Mesodermal cell (in vitro differentiated cells): Measurements from ENCODE around the gene SLC39A5. TPM values are rescaled to one million over a fixed set of nuclear protein-coding genes. Genes with fewer than 3 reads are reported as not detected.
A peak's percentile ranks its signal among the peaks of the same experiment; 100 is the strongest.

Source experiments
- H3K27ac ChIP-seq: 2 replicates; pipeline ENCODE4 v1.7.0; 2013; ENCODE audit warnings: mild to moderate bottlenecking, low read depth, low read length, moderate library complexity; ENCODE audit not compliant: severe bottlenecking
- H3K36me3 ChIP-seq: 2 replicates; pipeline ENCODE4 v1.7.1; 2013; ENCODE audit warnings: mild to moderate bottlenecking, low read length, moderate library complexity; ENCODE audit not compliant: control insufficient read depth, insufficient read depth
- H3K4me1 ChIP-seq: one replicate; pipeline ENCODE4 v1.7.1; 2013; ENCODE audit warnings: mild to moderate bottlenecking, low read length; ENCODE audit not compliant: insufficient read depth, control insufficient read depth, poor library complexity, severe bottlenecking
- H3K4me3 ChIP-seq: 2 replicates; pipeline ENCODE4 v1.7.0; 2013; ENCODE audit warnings: low read length, control low read depth, mild to moderate bottlenecking; ENCODE audit not compliant: insufficient read depth, poor library complexity, severe bottlenecking; ENCODE audit errors: extremely low read depth
- H3K9me3 ChIP-seq: 2 replicates; pipeline ENCODE4 v1.7.1; 2013; ENCODE audit warnings: mild to moderate bottlenecking, low read length, moderate library complexity; ENCODE audit not compliant: control insufficient read depth
- WGBS, 2 experiments: methylation state at CpG; one replicate each; pipeline ENCODE4 v1.1.5; 2013; ENCODE audit warnings: missing lambda C conversion rate in 2 of 2; ENCODE audit not compliant: insufficient coverage in 2 of 2; 5-methylcytosine and 5-hydroxymethylcytosine counted together
- polyA plus RNA-seq, 2 experiments: library from polyadenylated mRNA; stranded (reverse); fragments of 50-300 nt; gene quantifications; one replicate each; pipeline ENCODE4 v1.2.3, GENCODE V29; 2013

Gene SLC39A5, protein sequence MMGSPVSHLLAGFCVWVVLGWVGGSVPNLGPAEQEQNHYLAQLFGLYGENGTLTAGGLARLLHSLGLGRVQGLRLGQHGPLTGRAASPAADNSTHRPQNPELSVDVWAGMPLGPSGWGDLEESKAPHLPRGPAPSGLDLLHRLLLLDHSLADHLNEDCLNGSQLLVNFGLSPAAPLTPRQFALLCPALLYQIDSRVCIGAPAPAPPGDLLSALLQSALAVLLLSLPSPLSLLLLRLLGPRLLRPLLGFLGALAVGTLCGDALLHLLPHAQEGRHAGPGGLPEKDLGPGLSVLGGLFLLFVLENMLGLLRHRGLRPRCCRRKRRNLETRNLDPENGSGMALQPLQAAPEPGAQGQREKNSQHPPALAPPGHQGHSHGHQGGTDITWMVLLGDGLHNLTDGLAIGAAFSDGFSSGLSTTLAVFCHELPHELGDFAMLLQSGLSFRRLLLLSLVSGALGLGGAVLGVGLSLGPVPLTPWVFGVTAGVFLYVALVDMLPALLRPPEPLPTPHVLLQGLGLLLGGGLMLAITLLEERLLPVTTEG
- 0.33 TPM for polyA plus RNA-seq (2013, experiment 1 of 2)
- polyA plus RNA-seq (2013, experiment 2 of 2) = not detected

DNA sequence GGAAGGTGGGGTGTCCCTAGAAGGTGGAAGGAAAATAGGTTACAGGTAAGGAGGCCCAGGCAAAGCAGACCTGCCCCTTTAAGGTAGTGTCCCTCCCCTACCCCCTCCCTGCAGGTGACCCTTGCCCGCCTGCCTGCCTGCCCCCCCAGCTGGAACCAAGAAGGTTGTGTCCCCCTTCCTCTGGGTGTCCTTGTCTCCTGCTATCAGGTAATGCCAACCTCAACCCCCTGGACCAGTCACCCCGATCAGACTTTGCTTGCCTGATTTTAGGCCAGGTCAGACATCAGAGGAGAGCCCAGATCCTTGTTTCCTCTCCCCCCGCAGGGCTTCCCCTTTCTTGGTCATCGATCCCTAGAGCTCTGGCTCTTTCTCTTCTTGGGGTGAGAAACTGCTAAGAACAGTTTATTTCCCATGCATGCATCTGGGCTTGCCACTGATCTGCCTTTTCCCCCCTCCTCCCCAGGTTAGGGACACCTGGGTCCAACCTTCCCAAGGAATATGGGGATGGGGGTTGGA, at the start of gene SLC39A5:
Gene SLC39A5 (plus strand): TSS at position 136 of the 516 bp plus-strand sequence. CDS start 1,224 bp downstream, outside the sequence.
- peaks cover 3% of the 10 kb centered on the region for H3K4me1 ChIP-seq
- no peaks in the 10 kb centered on the region for H3K36me3 ChIP-seq
- 87 to 94% methylated on average over 2 to 3 of the region's 4 CpGs for WGBS, 2 experiments
- no peak within 1 kb of the TSS for H3K4me3 ChIP-seq
- H3K27ac ChIP-seq = no peak within 1 kb of the TSS
- H3K9me3 ChIP-seq = no peaks in the 10 kb centered on the region

DNA sequence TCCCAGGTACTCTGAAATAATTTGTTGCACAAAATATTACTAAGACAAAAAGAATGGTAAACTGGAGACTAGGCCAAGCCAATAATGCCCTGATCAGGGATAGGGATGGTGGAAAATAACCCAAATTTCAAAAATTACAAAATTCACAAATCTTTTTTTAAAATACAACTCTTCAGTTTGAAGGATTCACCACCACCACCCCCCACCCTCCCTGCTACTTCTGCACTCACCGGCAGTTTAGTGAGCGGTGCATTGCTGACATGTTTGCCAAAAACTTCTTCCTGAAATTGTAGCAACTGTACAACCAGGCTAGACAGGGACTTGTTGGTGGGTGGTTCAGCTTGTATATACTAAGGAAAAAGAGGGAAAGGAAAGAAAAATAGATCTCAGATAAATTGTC, 42.9 kb upstream of the SLC39A5 start:
- 100% methylated on average over 2 of the region's 2 CpGs; no CpG with 5 or more reads in 1 of the 2 experiments for WGBS, 2 experiments
- no peak overlapping the region for H3K4me3 ChIP-seq
- peaks cover 10% of the 10 kb centered on the region for H3K4me1 ChIP-seq
- peaks cover 55% of the 10 kb centered on the region for H3K36me3 ChIP-seq
- no peaks in the 10 kb centered on the region for H3K9me3 ChIP-seq
- H3K27ac ChIP-seq = no peak overlapping the region

DNA sequence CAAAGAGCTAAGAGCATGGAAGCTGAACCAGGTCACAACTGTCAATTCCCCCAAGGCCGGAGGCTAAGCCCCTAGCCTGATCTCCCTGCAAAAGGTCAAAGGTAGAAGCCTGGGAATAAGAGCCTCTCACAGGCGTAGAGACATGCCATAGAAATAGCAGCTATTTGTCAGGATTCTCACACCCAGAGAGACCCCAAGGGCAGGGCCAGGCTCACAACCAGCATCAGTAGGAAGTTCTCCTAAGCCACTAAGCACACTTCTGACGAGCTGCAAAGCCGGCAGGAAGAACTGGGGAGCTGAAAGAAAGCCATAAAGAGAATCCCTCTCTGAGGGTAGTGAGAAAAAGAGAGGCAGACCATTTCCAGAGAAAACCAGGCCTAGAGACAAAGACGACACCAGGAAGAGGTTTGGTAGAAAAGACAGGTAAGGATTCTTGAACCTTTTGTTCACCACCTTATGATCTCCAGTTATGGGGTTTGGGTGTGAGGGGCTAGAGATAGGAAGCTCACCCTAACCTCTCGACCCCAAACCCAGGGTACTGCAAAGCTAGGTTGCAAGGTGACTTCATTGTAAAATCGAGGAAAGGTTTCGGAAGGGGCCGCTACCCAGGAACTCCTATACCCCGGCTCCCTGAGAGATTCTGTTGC, 41.6 kb upstream of the SLC39A5 start:
- peaks cover 44% of the 10 kb centered on the region for H3K36me3 ChIP-seq
- 20 to 24% methylated on average over 6 to 8 of the region's 10 CpGs for WGBS, 2 experiments
- peaks cover 10% of the 10 kb centered on the region for H3K4me1 ChIP-seq
- peaks cover 1% of the 10 kb centered on the region for H3K9me3 ChIP-seq
- H3K27ac ChIP-seq = peak overlapping the region; percentile 81
- peak overlapping the region; percentile 89 for H3K4me3 ChIP-seq

DNA sequence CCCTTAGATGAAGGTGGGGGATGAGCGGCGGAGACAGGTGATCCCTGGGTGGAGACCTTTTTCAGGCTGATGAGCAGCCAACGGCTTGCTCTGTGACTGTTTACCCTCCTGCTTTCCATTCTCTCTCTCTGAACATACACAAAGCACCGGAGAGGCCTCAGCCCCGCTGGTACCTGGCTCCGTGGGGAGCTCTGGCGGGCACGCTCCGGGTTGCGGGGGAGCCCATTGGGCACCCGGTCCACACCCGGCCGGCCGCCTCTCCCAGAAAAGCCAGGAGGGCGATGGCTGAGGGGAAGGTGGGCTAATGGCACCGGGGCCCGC, 41.1 kb upstream of the SLC39A5 start:
- H3K4me1 ChIP-seq = peaks cover 10% of the 10 kb centered on the region
- peak overlapping the region; percentile 89 for H3K4me3 ChIP-seq
- peaks cover 4% of the 10 kb centered on the region for H3K9me3 ChIP-seq
- 0 to 1% methylated on average over 11 to 12 of the region's 17 CpGs for WGBS, 2 experiments
- H3K27ac ChIP-seq = peak overlapping the region; percentile 81
- H3K36me3 ChIP-seq = peaks cover 39% of the 10 kb centered on the region

DNA sequence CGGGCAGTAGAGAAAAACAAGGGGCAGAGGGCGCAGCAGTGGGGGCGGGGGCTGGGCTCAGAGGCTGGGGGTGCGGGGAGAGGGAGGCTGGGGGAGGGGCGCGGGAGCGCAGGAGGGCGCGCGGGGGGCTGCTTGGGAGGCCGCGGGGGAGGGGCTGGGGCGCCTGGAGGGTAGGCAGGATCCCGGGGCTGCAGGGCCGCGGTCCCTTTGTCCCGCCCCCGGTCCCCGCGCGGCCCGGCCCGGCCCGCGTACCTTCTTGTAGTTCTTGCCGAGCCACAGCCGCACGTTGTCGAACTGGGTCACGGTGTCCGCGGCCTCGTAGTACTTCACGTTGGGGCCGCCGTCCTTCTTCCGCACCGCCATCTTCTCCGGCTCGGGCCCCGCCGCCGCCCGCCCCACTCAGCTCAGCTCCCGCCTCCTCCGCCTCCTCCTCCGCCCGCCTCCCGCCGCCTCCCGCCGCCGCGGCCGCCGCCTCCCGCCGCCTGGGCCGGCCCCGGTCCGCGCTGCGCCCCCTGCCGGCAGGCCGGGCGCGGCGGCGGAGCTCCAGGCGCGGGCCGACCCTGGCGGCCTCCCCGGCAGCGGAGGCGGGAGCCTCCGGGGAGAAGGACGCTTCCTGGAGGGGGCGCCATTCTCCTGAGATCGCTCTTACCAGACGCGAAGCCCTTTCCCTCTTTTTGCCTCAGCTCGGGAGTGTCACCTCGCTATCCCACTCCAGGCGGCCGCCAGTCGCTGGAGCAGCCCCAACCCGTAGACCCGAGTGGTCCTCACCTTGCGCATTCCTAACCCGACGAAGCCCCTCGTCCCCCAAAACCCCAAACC, 40.5 kb upstream of the SLC39A5 start, which contains the start of gene SMARCC2:
Gene SMARCC2 (minus strand): TSS at position 385 of the 819 bp plus-strand sequence. CDS start 22 bp downstream, at position 363.
- peaks cover 4% of the 10 kb centered on the region for H3K9me3 ChIP-seq
- 0% methylated on average over 51 to 73 of the region's 93 CpGs for WGBS, 2 experiments

DNA sequence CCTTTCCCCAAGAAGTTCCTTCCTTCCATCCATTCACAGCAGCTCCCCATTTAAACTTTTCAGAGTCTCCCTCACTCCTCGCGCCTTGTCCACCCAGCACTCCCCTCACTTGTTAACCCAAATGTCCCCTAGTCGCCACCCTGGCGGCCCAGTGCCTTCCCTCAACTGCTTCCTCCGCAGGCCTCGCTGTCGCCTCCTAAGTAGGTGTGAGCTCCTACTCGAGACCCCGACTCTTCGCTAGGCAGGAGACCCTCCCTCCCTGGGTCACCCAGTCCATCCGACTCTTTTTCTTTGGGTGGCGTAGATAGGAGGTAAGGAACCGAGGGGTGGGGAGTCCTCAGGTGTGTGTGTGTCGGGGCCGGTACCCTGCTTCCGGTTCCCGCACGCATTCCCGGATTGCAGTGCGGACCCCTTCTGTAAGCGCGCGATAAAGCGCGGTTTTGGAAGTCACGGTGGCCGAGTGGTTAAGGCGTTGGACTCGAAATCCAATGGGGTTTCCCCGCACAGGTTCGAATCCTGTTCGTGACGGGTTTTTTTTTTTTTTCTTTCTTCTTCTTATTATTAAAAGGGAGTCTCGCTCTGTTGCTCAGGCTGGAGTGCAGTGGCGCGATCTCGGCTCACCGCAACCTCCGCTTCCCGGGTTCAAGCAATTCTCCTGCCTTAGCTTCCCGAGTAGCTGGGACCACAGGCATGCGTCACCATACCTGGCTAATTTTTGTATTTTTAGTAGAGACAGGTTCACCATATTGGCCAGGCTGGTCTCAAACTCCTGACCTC, 39.7 kb upstream of the SLC39A5 start:
- H3K4me3 ChIP-seq = peak overlapping the region; percentile 89
- peaks cover 4% of the 10 kb centered on the region for H3K9me3 ChIP-seq
- 4 to 6% methylated on average over 14 to 28 of the region's 42 CpGs for WGBS, 2 experiments
- H3K4me1 ChIP-seq = peaks cover 10% of the 10 kb centered on the region
- peaks cover 25% of the 10 kb centered on the region for H3K36me3 ChIP-seq
- H3K27ac ChIP-seq = peak overlapping the region; percentile 57

More for the DNA sequence above, 40.5 kb upstream of the SLC39A5 start, which contains the start of gene SMARCC2:
- H3K4me3 ChIP-seq = peak within 1 kb of the TSS; percentile 89
- peaks cover 33% of the 10 kb centered on the region for H3K36me3 ChIP-seq
- peaks cover 10% of the 10 kb centered on the region for H3K4me1 ChIP-seq
- peak within 1 kb of the TSS; percentile 81 for H3K27ac ChIP-seq

DNA sequence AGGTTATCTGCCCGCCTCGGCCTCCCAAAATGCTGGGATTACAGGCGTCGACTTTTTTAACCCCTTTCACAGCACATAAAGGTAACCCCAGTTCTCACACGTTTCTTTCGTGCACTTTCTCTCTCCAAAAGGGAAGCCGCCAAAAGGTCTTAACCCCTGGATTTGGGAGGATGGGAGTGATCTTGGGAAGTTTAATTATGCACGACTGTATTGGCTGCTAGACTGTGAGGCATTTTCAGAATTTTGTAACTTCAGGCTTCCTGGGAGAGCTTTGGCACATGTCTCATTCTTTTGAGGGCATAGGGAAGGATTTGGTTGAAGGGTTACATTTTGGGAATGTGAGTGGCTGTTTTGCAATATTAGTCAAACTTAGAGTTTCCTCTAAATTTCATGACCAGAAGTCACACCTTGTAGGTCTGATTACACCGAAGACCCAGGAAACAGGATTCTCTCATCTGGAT, 39.1 kb upstream of the SLC39A5 start:
- 41 to 52% methylated on average over 5 to 7 of the region's 9 CpGs for WGBS, 2 experiments
- Histone ChIP-seq H3K4me3 (peak overlapping the region; percentile 89), H3K4me1 (peaks cover 10% of the 10 kb centered on the region), H3K27ac (peak overlapping the region; percentile 4), H3K9me3 (peaks cover 4% of the 10 kb centered on the region), H3K36me3 (peaks cover 19% of the 10 kb centered on the region)

DNA sequence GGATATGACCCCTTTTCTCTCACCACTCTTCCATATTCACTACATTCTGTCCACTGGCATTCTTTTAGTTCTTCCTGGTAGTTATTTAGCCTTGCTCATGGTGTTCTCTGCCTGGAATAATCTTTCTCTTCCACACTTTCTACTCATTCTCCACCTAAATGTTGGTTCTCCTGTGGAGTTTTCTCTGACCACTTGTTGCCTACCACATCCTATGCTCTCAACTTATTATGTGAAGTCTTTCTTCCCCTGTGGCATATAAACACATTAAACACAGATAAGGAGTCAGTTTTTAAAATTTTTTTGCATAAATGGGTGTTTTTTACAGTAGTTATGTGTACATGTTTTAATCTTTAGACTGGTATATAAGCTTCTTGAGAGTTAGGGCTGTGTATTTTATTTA, 37.3 kb upstream of the SLC39A5 start:
- peaks cover 5% of the 10 kb centered on the region for H3K36me3 ChIP-seq
- no peak overlapping the region for H3K4me3 ChIP-seq
- peaks cover 7% of the 10 kb centered on the region for H3K4me1 ChIP-seq
- no peak overlapping the region for H3K27ac ChIP-seq
- H3K9me3 ChIP-seq = peaks cover 4% of the 10 kb centered on the region

DNA sequence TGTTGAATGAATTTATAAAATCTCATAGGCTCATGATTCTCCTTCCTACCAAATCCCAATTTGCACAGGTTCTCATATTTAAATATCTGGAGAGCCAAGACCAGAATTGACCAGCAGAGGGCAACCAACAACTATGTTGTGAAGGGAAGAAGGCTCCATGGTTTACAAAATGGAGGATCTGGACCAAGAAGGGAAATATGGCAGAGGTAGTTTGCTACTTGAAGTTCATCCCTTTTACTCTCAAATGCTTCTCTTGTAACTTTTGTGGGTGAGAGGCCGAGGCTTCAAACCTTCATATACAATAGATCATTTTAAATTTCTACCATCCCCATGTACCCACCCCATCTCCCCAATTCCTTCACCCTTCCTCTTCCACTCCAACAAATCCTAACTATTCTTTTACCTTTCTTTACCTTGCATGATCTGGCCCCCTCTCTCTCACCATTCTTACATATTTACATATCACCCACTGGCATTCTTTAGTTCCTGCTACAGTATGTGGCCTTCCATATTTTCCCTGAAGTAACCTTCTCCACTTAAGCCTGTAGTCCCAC, 36.7 kb upstream of the SLC39A5 start:
- 25 to 67% methylated on average over 1 of the region's 1 CpG for WGBS, 2 experiments
- Histone ChIP-seq H3K4me1 (peaks cover 4% of the 10 kb centered on the region), H3K27ac (no peak overlapping the region)

More for the DNA sequence above, 36.7 kb upstream of the SLC39A5 start:
- H3K36me3 ChIP-seq = peaks cover under 1% of the 10 kb centered on the region
- no peak overlapping the region for H3K4me3 ChIP-seq
- H3K9me3 ChIP-seq = peaks cover 4% of the 10 kb centered on the region
